Endothelial cell of umbilical vein (primary cell): ENCODE data around the gene CORO2B. TPM values are rescaled to one million over a fixed set of nuclear protein-coding genes. Genes with fewer than 3 reads are reported as not detected.

Source experiments
- BruUV-seq: library from RNA; stranded (reverse); fragments of 400-500 nt; replicated peaks from 2 replicates; lab custom pipeline; 2021; lab: Mats Ljungman, UMichigan
- CTCF ChIA-PET: fragments of 300-600, 350-600 bp; sonication (Branson Sonifier 250); formaldehyde crosslinking; loops from one replicate; lab custom pipeline; 2021; ENCODE audit warnings: antibody characterized with exemption, inconsistent platforms; lab: Charles Lee
- POLR2A ChIA-PET: fragments of 300-600, 350-600 bp; sonication (Branson Sonifier 250); formaldehyde crosslinking; loops from one replicate; lab custom pipeline; 2021; ENCODE audit warnings: antibody characterized with exemption, inconsistent platforms; lab: Charles Lee
- DNase-seq: peaks from one replicate; pipeline ENCODE4 v3.0.0-alpha.2; 2011; ENCODE audit warnings: low read depth, low spot score
- FAIRE-seq: peaks from 2 replicates; lab custom pipeline; 2011; peaks lifted over from hg19 to GRCh38; lab: Jason Lieb, UNC
- H2AFZ ChIP-seq: 2 replicates; pipeline ENCODE4 v1.6.0; 2012; ENCODE audit warnings: low read depth, low read length, control low read depth, inconsistent platforms
- H3K27ac ChIP-seq: 2 replicates; pipeline ENCODE4 v1.5.1; 2011; ENCODE audit warnings: low read depth, mild to moderate bottlenecking, control low read depth, low read length, moderate library complexity; ENCODE audit not compliant: insufficient read depth
- H3K27me3 ChIP-seq, 2 experiments: 2 replicates each; pipeline versions ENCODE4 v1.6.0 to v1.6.1; 2011; ENCODE audit warnings: low read length in 2 of 2, mixed read lengths in 1 of 2; ENCODE audit not compliant: control insufficient read depth in 2 of 2, insufficient read depth in 2 of 2
- H3K36me3 ChIP-seq, 2 experiments: 2 replicates in 1 of 2; 3 replicates in 1 of 2; pipeline ENCODE4 v1.5.1; 2011; ENCODE audit warnings: low read length in 2 of 2, mild to moderate bottlenecking in 1 of 2, moderate library complexity in 1 of 2; ENCODE audit not compliant: control insufficient read depth in 2 of 2, insufficient read depth in 2 of 2; ENCODE audit errors: extremely low read depth in 1 of 2
- H3K4me1 ChIP-seq: 3 replicates; pipeline ENCODE4 v1.5.1; 2011; ENCODE audit warnings: mild to moderate bottlenecking, low read length; ENCODE audit not compliant: control insufficient read depth, insufficient read depth; ENCODE audit errors: extremely low read depth
- H3K4me2 ChIP-seq: 2 replicates; pipeline ENCODE4 v1.6.1; 2011; ENCODE audit warnings: low read length, control low read depth, mixed read lengths; ENCODE audit not compliant: insufficient read depth
- H3K4me3 ChIP-seq, 3 experiments: fragments of 200-600 bp in 1 of 3; sonication (generic), shearing (Covaris generic) in 1 of 3; replicated peaks in 1 of 3; 2 replicates each; pipeline ENCODE4 v1.5.1; 2011 to 2016; ENCODE audit warnings: control low read depth in 3 of 3, low read length in 3 of 3, mild to moderate bottlenecking in 2 of 3, inconsistent platforms in 1 of 3, low read depth in 1 of 3, moderate library complexity in 1 of 3; ENCODE audit not compliant: insufficient read depth in 1 of 3
- H3K79me2 ChIP-seq: 2 replicates; pipeline ENCODE4 v1.6.0; 2012; ENCODE audit warnings: low read length, inconsistent platforms; ENCODE audit not compliant: control insufficient read depth, insufficient read depth
- H3K9ac ChIP-seq: replicated peaks from 2 replicates; pipeline ENCODE3; 2011; ENCODE audit warnings: low read length, control low read depth; ENCODE audit not compliant: insufficient read depth; ENCODE audit errors: extremely low read depth
- H3K9me1 ChIP-seq: replicated peaks from 3 replicates; pipeline ENCODE4 v1.6.0; 2011; ENCODE audit warnings: mild to moderate bottlenecking, low read length; ENCODE audit not compliant: control insufficient read depth, insufficient read depth; ENCODE audit errors: extremely low read depth
- H3K9me3 ChIP-seq: replicated peaks from 2 replicates; pipeline ENCODE4 v1.5.1; 2012; ENCODE audit warnings: low read length, inconsistent platforms; ENCODE audit not compliant: control insufficient read depth, insufficient read depth
- H4K20me1 ChIP-seq: replicated peaks from 2 replicates; pipeline ENCODE3; 2011; ENCODE audit warnings: mild to moderate bottlenecking, low read length; ENCODE audit not compliant: control insufficient read depth, insufficient read depth; ENCODE audit errors: extremely low read depth
- EZH2 ChIP-seq: IDR thresholded peaks from 2 replicates; pipeline ENCODE4 v1.6.1; 2012; ENCODE audit warnings: borderline replicate concordance, low read depth, mild to moderate bottlenecking, moderate library complexity, low read length, inconsistent platforms; ENCODE audit not compliant: severe bottlenecking
- FOS ChIP-seq: IDR thresholded peaks from 2 replicates; pipeline ENCODE4 v1.6.1; 2011; ENCODE audit warnings: mild to moderate bottlenecking, low read length, moderate library complexity, borderline replicate concordance; ENCODE audit not compliant: insufficient read depth
- GATA2 ChIP-seq: IDR thresholded peaks from 2 replicates; pipeline ENCODE4 v1.7.0; 2011; ENCODE audit warnings: low read depth, mild to moderate bottlenecking, moderate library complexity, mixed read lengths, low read length; ENCODE audit not compliant: insufficient read length, insufficient read depth
- JUN ChIP-seq: IDR thresholded peaks from 2 replicates; pipeline ENCODE4 v1.6.1; 2011; ENCODE audit warnings: borderline replicate concordance, low read depth; ENCODE audit not compliant: insufficient read length, insufficient read depth
- MYC ChIP-seq: IDR thresholded peaks from one replicate; pipeline ENCODE4 v1.6.1; 2011; ENCODE audit warnings: mild to moderate bottlenecking, low read depth, low read length
- POLR2A ChIP-seq: IDR thresholded peaks from 2 replicates; pipeline ENCODE4 v1.6.1; 2012; ENCODE audit warnings: low read depth, mild to moderate bottlenecking, control low read depth, low read length
- POLR2AphosphoS5 ChIP-seq: IDR thresholded peaks from 2 replicates; pipeline ENCODE4 v1.6.1; 2012; ENCODE audit warnings: low read depth, mild to moderate bottlenecking, control low read depth, low read length, moderate library complexity; ENCODE audit not compliant: insufficient read depth
- dilution Hi-C: fragments of 300-500 bp; cut with MboI; formaldehyde crosslinking; loops from one replicate; pipeline ENCODE4 v1.15.0; 2019; ENCODE audit warnings: low sequenced_read_pairs; ENCODE audit not compliant: extremely low pct_ligation_motif_present
- intact Hi-C: fragments of 100-400 bp; cut with micrococcal nuclease; formaldehyde crosslinking; loops from one replicate; pipeline ENCODE4 v1.10.0; 2022
- polyA plus RNA-seq, 4 experiments: library from polyadenylated mRNA; depleted of rRNA in 3 of 4; stranded (reverse) in 3 of 4; unstranded in 1 of 4; fragments of >200 nt; gene quantifications; 2 replicates each; pipeline versions ENCODE4 v1.2.1 to v1.2.3, GENCODE V29; 2011 to 2012; ENCODE audit warnings: missing spikeins in 1 of 4
- total RNA-seq: library from RNA; stranded (reverse); gene quantifications from 2 replicates; pipeline ENCODE4 v1.2.3, GENCODE V29; 2021
- TF ChIP-seq, protein P1 (sequence below), 2 donors: IDR thresholded peaks; 1 replicate in 1 of 2; 2 replicates in 1 of 2; pipeline ENCODE4 v1.5.1; 2011; ENCODE audit warnings: low read length in 2 of 2, mild to moderate bottlenecking in 2 of 2, moderate library complexity in 2 of 2, control low read depth in 1 of 2, inconsistent platforms in 1 of 2, low read depth in 1 of 2; ENCODE audit not compliant: insufficient read depth in 1 of 2; ENCODE audit errors: extremely low read depth in 1 of 2
- TF ChIP-seq, protein P2 (sequence below): IDR thresholded peaks from 2 replicates; pipeline ENCODE4 v1.6.1; 2011; ENCODE audit not compliant: insufficient read depth, insufficient read length

Gene CORO2B
- total and polyA plus RNA-seq, 2 donors (not counting 3 experiments of a cell fraction or from before 2014, with no cell fraction given): 2.4 to 3.7 TPM

DNA sequence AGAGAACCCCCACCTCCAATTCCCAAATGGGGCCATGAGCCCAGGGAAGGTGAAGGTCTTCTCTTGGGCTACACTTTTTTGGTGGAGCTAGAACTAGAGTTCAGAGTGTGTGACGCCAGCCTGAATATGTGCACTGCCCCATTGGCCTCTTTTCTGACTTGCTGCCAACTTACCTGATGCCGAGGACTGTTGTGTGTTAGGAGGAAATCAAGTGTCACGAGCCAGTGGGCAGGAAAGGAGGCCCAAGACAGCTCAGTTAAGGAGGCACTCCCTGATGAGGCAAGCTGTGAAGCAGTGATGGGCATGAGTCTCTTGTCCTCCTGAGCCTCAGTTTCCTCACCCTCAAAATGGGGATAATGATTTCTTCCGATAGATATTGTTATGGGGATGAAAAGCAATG is 134.1 kb downstream of the CORO2B start:
- no peak overlapping the region for H3K4me2 ChIP-seq
- no peak for FAIRE-seq
- POLR2A ChIA-PET: no interaction called here
- no peaks in the 10 kb centered on the region for H3K79me2 ChIP-seq
- BruUV-seq: no TSS peak
- no peak for DNase-seq
- dilution Hi-C loops (no loop called here), intact Hi-C loops (no loop called here)
- H3K4me1 ChIP-seq: no peaks in the 10 kb centered on the region
- H4K20me1 ChIP-seq: no peaks in the 10 kb centered on the region
- no peak overlapping the region for H3K27ac ChIP-seq
- H3K9me3 ChIP-seq: no peaks in the 10 kb centered on the region
- peaks cover 0 to 6% of the 10 kb centered on the region in 2 experiments for H3K27me3 ChIP-seq
- CTCF ChIA-PET: interaction anchor here (0.7 to 1.4 kb wide), 2 partner anchors 9 to 13 kb away, joined by 3 to 5 read pairs; no protein-coding TSS in a partner anchor
- no peaks in the 10 kb centered on the region for H3K36me3 ChIP-seq
- no peak overlapping the region for H2AFZ ChIP-seq
- no peaks in the 10 kb centered on the region for H3K9me1 ChIP-seq
- H3K4me3 ChIP-seq: no peak overlapping the region
- no peak for TF ChIP-seq MYC
- H3K9ac ChIP-seq: no peak overlapping the region

DNA sequence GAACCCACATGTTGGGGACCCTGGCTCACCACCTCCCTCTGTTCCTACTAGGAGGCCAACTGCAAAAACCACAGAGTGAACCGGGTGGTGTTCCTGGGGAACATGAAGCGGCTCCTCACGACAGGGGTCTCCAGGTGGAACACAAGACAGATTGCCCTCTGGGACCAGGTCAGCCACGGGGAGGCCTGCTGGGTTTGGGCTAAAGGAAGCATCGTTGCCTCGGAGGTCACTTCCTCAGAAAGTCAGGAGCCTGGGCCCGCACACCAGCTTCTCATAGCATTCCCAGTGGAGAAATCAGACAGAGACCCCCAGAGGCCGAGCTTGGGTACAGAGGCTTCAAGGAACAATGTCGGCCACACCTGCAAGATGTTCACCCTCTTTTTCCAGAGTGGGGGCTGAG is 135.1 kb downstream of the CORO2B start:
- DNase-seq: no peak
- TF ChIP-seq, protein P1, sequence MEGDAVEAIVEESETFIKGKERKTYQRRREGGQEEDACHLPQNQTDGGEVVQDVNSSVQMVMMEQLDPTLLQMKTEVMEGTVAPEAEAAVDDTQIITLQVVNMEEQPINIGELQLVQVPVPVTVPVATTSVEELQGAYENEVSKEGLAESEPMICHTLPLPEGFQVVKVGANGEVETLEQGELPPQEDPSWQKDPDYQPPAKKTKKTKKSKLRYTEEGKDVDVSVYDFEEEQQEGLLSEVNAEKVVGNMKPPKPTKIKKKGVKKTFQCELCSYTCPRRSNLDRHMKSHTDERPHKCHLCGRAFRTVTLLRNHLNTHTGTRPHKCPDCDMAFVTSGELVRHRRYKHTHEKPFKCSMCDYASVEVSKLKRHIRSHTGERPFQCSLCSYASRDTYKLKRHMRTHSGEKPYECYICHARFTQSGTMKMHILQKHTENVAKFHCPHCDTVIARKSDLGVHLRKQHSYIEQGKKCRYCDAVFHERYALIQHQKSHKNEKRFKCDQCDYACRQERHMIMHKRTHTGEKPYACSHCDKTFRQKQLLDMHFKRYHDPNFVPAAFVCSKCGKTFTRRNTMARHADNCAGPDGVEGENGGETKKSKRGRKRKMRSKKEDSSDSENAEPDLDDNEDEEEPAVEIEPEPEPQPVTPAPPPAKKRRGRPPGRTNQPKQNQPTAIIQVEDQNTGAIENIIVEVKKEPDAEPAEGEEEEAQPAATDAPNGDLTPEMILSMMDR (IDR thresholded peaks at IDR 0.05; ENCODE audit: extremely low read depth in 1 of 2, insufficient read depth in 1 of 2, low read depth in 1 of 2, low read length in 2 of 2): no peak
- no peak for TF ChIP-seq GATA2
- TF ChIP-seq, protein P2, sequence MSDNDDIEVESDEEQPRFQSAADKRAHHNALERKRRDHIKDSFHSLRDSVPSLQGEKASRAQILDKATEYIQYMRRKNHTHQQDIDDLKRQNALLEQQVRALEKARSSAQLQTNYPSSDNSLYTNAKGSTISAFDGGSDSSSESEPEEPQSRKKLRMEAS: no peak
- no peak for TF ChIP-seq POLR2AphosphoS5
- TF ChIP-seq FOS: no peak
- no peak for TF ChIP-seq MYC
- no peak for TF ChIP-seq POLR2A
- TF ChIP-seq JUN: no peak
- TF ChIP-seq EZH2: no peak
- Histone ChIP-seq H3K36me3 (no peaks in the 10 kb centered on the region), H3K9ac (no peak overlapping the region), H3K4me2 (no peak overlapping the region), H2AFZ (no peak overlapping the region), H4K20me1 (no peaks in the 10 kb centered on the region), H3K4me1 (no peaks in the 10 kb centered on the region), H3K27me3 (peaks cover 0 to 6% of the 10 kb centered on the region in 2 experiments), H3K9me1 (no peaks in the 10 kb centered on the region), H3K79me2 (no peaks in the 10 kb centered on the region), H3K27ac (no peak overlapping the region), H3K9me3 (no peaks in the 10 kb centered on the region), H3K4me3 (no peak overlapping the region)
- intact Hi-C loops: no loop called here
- POLR2A ChIA-PET: no interaction called here
- BruUV-seq: no TSS peak
- CTCF ChIA-PET: interaction anchor here (1.4 kb wide), 1 partner anchor 10 kb away, joined by 5 read pairs; no protein-coding TSS in a partner anchor
- dilution Hi-C loops: no loop called here
- no peak for FAIRE-seq
